HepG2 (cell line): ENCODE measurements around the gene WFDC1. TPM values are rescaled to one million over a fixed set of nuclear protein-coding genes. Genes with fewer than 3 reads are reported as not detected.

Source experiments
- ATAC-seq: fragments of 200-7000 bp; cut with Tn5 transposase; 3 replicates; pipeline ENCODE4 v1.9.1; 2020; ENCODE audit warnings: mild to moderate bottlenecking, moderate library complexity
- BruUV-seq: library from RNA; stranded (reverse); fragments of 400-500 nt; replicated peaks from 2 replicates; lab custom pipeline; 2021; lab: Mats Ljungman, UMichigan
- CTCF ChIA-PET: fragments of 300-600 bp; formaldehyde crosslinking; extraction: SDS; loops from one replicate; lab custom pipeline; 2021; ENCODE audit warnings: low total read pairs, inconsistent platforms, low intra/inter-chr PET ratio; lab: Yijun Ruan, JAX
- POLR2A ChIA-PET: fragments of 350-600 bp; sonication (Branson Sonifier 250); formaldehyde crosslinking; loops from one replicate; lab custom pipeline; 2020; ENCODE audit warnings: antibody characterized with exemption, inconsistent platforms; lab: Yijun Ruan, JAX
- DNase-seq: peaks from one replicate; pipeline ENCODE4 v3.0.0-alpha.2; 2015; ENCODE audit warnings: low spot score
- FAIRE-seq: peaks from 3 replicates; lab custom pipeline; 2011; peaks lifted over from hg19 to GRCh38; lab: Jason Lieb, UNC
- H2AFZ ChIP-seq: one replicate; pipeline ENCODE4 v1.6.1; 2011; ENCODE audit warnings: low read length, inconsistent platforms
- H3K27ac ChIP-seq: fragments of 300-600 bp; 3 replicates; pipeline ENCODE4 v1.8.0; 2011; ENCODE audit warnings: mixed run types, mild to moderate bottlenecking, mixed read lengths, low read length, inconsistent platforms; ENCODE audit not compliant: insufficient read depth; ENCODE audit errors: extremely low read length
- H3K27me3 ChIP-seq, 2 experiments: fragments of 200-600 bp in 1 of 2; 2 replicates in 1 of 2; 3 replicates in 1 of 2; pipeline versions ENCODE4 v1.6.0 to v1.8.0; 2011; ENCODE audit warnings: low read length in 2 of 2, mild to moderate bottlenecking in 2 of 2, moderate library complexity in 2 of 2, inconsistent platforms in 1 of 2; ENCODE audit not compliant: insufficient read depth in 2 of 2, control insufficient read depth in 1 of 2
- H3K36me3 ChIP-seq, 2 experiments: fragments of 200-600 bp in 1 of 2; replicated peaks in 1 of 2; 2 replicates in 1 of 2; 3 replicates in 1 of 2; pipeline versions ENCODE4 v1.5.1 to v1.8.0; 2011; ENCODE audit warnings: low read length in 2 of 2, inconsistent platforms in 1 of 2; ENCODE audit not compliant: insufficient read depth in 2 of 2, control insufficient read depth in 1 of 2
- H3K4me1 ChIP-seq: 2 replicates; pipeline ENCODE4 v1.5.1; 2012; ENCODE audit warnings: low read length, inconsistent platforms; ENCODE audit not compliant: insufficient read depth
- H3K4me2 ChIP-seq: 2 replicates; pipeline ENCODE4 v1.6.0; 2011; ENCODE audit warnings: low read depth, low read length, inconsistent platforms
- H3K4me3 ChIP-seq, 3 experiments: fragments of 200-600 bp in 1 of 3; sonication (generic), shearing (Covaris generic) in 1 of 3; replicated peaks in 1 of 3; 2 replicates each; pipeline ENCODE4 v1.5.1; 2011 to 2016; ENCODE audit warnings: low read length in 3 of 3, inconsistent platforms in 2 of 3, low read depth in 2 of 3, mild to moderate bottlenecking in 2 of 3, control low read depth in 1 of 3, mixed read lengths in 1 of 3; ENCODE audit not compliant: insufficient read depth in 1 of 3
- H3K79me2 ChIP-seq: one replicate; pipeline ENCODE4 v1.6.1; 2011; ENCODE audit warnings: low read length, inconsistent platforms; ENCODE audit not compliant: insufficient read depth
- H3K9ac ChIP-seq: 2 replicates; pipeline ENCODE4 v1.6.0; 2011; ENCODE audit warnings: mild to moderate bottlenecking, low read depth, low read length, inconsistent platforms; ENCODE audit not compliant: insufficient read depth
- H3K9me3 ChIP-seq: 2 replicates; pipeline ENCODE4 v1.5.1; 2012; ENCODE audit warnings: mild to moderate bottlenecking, low read length
- H4K20me1 ChIP-seq: 2 replicates; pipeline ENCODE4 v1.6.0; 2011; ENCODE audit warnings: inconsistent platforms, mild to moderate bottlenecking, low read length, moderate library complexity; ENCODE audit not compliant: insufficient read depth
- JARID2 ChIP-seq: sonication (generic); formaldehyde crosslinking; IDR thresholded peaks from 2 replicates; pipeline ENCODE4 v1.8.1; 2023; ENCODE audit warnings: missing genetic modification reagents, inconsistent platforms; ENCODE audit not compliant: insufficient replicate concordance
- NPAS2 ChIP-seq: sonication (generic); formaldehyde crosslinking; IDR thresholded peaks from 2 replicates; pipeline ENCODE4 v1.8.0; 2022; ENCODE audit warnings: mild to moderate bottlenecking, missing genetic modification reagents, borderline replicate concordance
- NRL ChIP-seq: sonication (generic); formaldehyde crosslinking; IDR thresholded peaks from 2 replicates; pipeline ENCODE4 v1.5.0; 2020; ENCODE audit warnings: missing genetic modification reagents, mild to moderate bottlenecking, moderate library complexity, borderline replicate concordance
- TBX3 ChIP-seq: fragments of 450-650 bp; IDR thresholded peaks from 2 replicates; pipeline ENCODE4 v1.6.1; 2017; ENCODE audit warnings: antibody characterized with exemption, mild to moderate bottlenecking, inconsistent platforms, borderline replicate concordance
- ZBTB7A ChIP-seq: sonication (generic); formaldehyde crosslinking; IDR thresholded peaks from 2 replicates; pipeline ENCODE4 v1.8.0; 2022; ENCODE audit warnings: mild to moderate bottlenecking, missing genetic modification reagents
- ZNF264 ChIP-seq: sonication (generic); formaldehyde crosslinking; IDR thresholded peaks from 2 replicates; pipeline ENCODE4 v1.4.0; 2020; ENCODE audit warnings: missing genetic modification reagents
- WGBS: methylation state at CpG from one replicate; pipeline ENCODE4 v1.1.6; 2017; ENCODE audit warnings: low lambda C conversion rate; 5-methylcytosine and 5-hydroxymethylcytosine counted together
- in situ Hi-C: cut with HindIII; loops from 2 replicates; pipeline ENCODE4 v1.10.0; 2017; ENCODE audit warnings: low pct_unique_long_range_greater_than_20kb; ENCODE audit not compliant: extremely low pct_ligation_motif_present
- intact Hi-C: fragments of 100-400 bp; cut with micrococcal nuclease; formaldehyde crosslinking; loops from one replicate; pipeline ENCODE4 v1.10.0; 2022; ENCODE audit not compliant: unreplicated experiment
- polyA plus RNA-seq, 8 experiments: library from polyadenylated mRNA; depleted of rRNA in 3 of 8; stranded (reverse) in 7 of 8; unstranded in 1 of 8; fragments of >200 nt; fragmentation: Illumina TruSeq in 4 of 8; extraction: Trizol in 4 of 8; gene quantifications; 2 replicates each; pipeline versions ENCODE4 v1.2.1 to v1.2.3, GENCODE V29; 2011 to 2016; ENCODE audit warnings: low read depth in 4 of 8, missing spikeins in 1 of 8, mixed read lengths in 1 of 8; ENCODE audit not compliant: insufficient read depth in 1 of 8
- total RNA-seq, 5 experiments: library from RNA; depleted of rRNA; stranded (reverse); fragments of >200 nt; fragmentation: Illumina TruSeq; extraction: Trizol; gene quantifications; 2 replicates each; pipeline ENCODE4 v1.2.3, GENCODE V29; 2016; ENCODE audit warnings: low read depth in 1 of 5
- TF ChIP-seq, protein P1 (sequence below): sonication (generic); formaldehyde crosslinking; IDR thresholded peaks from 2 replicates; pipeline ENCODE4 v1.4.0; 2020; ENCODE audit warnings: missing genetic modification reagents

Gene WFDC1
- total and polyA plus RNA-seq, 2 of the 13 experiments (the other 11 are each of a cell fraction or from before 2014, with no cell fraction given), result not detected

DNA sequence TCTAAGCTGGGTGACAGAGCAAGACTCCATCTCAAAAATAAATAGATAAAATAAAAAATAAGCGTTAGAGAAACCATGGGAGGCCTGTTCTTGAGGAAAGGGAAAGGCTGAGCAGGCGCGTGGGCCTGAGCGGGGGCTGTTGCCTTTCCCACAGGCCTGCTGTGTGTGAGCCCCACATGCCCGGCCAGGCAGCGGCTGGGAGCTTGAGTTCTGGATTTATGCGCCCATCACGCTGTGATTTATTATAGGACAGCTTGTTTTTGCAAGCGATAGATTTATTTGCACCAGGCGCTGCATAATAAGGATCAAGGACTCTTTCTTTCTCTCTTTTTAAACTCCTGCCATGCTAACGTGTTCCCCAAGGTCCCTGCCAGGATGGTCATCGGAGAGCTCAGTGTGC is 14.8 kb upstream of the WFDC1 start:
- peaks cover 3 to 50% of the 10 kb centered on the region in 2 experiments; a peak in 3 of 5 replicates for H3K27me3 ChIP-seq
- DNase-seq, result no peak
- no TSS peak for BruUV-seq
- ATAC-seq, result no peak
- no peak for TF ChIP-seq NRL (CRISPR knock-in tag)
- no peak for TF ChIP-seq JARID2
- TF ChIP-seq ZBTB7A, result no peak
- TF ChIP-seq TBX3, result no peak
- TF ChIP-seq, protein P1, sequence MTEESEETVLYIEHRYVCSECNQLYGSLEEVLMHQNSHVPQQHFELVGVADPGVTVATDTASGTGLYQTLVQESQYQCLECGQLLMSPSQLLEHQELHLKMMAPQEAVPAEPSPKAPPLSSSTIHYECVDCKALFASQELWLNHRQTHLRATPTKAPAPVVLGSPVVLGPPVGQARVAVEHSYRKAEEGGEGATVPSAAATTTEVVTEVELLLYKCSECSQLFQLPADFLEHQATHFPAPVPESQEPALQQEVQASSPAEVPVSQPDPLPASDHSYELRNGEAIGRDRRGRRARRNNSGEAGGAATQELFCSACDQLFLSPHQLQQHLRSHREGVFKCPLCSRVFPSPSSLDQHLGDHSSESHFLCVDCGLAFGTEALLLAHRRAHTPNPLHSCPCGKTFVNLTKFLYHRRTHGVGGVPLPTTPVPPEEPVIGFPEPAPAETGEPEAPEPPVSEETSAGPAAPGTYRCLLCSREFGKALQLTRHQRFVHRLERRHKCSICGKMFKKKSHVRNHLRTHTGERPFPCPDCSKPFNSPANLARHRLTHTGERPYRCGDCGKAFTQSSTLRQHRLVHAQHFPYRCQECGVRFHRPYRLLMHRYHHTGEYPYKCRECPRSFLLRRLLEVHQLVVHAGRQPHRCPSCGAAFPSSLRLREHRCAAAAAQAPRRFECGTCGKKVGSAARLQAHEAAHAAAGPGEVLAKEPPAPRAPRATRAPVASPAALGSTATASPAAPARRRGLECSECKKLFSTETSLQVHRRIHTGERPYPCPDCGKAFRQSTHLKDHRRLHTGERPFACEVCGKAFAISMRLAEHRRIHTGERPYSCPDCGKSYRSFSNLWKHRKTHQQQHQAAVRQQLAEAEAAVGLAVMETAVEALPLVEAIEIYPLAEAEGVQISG, result no peak
- no peak for TF ChIP-seq ZNF264
- TF ChIP-seq NPAS2 (CRISPR knock-in tag), result no peak
- no peak for FAIRE-seq
- POLR2A ChIA-PET, result no interaction called here
- peaks cover 12% of the 10 kb centered on the region for H3K4me1 ChIP-seq
- no peak overlapping the region for H3K4me2 ChIP-seq
- no peaks in the 10 kb centered on the region; the same call in 1 of the 2 replicates for H4K20me1 ChIP-seq
- 51% methylated on average over 12 of the region's 12 CpGs for WGBS
- H3K9ac ChIP-seq, result no peak overlapping the region
- H2AFZ ChIP-seq, result no peak overlapping the region
- no peak overlapping the region for H3K4me3 ChIP-seq
- no peaks in the 10 kb centered on the region for H3K9me3 ChIP-seq
- H3K79me2 ChIP-seq, result no peaks in the 10 kb centered on the region
- H3K27ac ChIP-seq, result no peak overlapping the region
- H3K36me3 ChIP-seq, result no peaks in the 10 kb centered on the region
- CTCF ChIA-PET, result no interaction called here
- in situ Hi-C loops (loop anchor here (5.0 kb wide), 1 partner anchor 202 kb away; no protein-coding TSS in a partner anchor), intact Hi-C loops (no loop called here)
